SU-DHL-6 (cell line): Measurements from ENCODE around the gene BCL3.

Experiments used
- EZH2phosphoT487 ChIP-seq: fragments of 200-600 bp; sonication (generic), shearing (Covaris generic); conservative IDR thresholded peaks from 2 replicates; pipeline ENCODE4 v1.6.1; 2018; ENCODE audit warnings: mild to moderate bottlenecking, antibody characterized with exemption, low read length, moderate library complexity, mixed read lengths
- TF ChIP-seq, protein P1 (sequence below): fragments of 200-600 bp; sonication (generic); IDR thresholded peaks from one replicate; pipeline ENCODE4 v1.5.1; 2017; ENCODE audit warnings: antibody characterized with exemption, mild to moderate bottlenecking, low read length, moderate library complexity; ENCODE audit not compliant: insufficient read depth, poor library complexity, severe bottlenecking

- TF ChIP-seq, protein P1, sequence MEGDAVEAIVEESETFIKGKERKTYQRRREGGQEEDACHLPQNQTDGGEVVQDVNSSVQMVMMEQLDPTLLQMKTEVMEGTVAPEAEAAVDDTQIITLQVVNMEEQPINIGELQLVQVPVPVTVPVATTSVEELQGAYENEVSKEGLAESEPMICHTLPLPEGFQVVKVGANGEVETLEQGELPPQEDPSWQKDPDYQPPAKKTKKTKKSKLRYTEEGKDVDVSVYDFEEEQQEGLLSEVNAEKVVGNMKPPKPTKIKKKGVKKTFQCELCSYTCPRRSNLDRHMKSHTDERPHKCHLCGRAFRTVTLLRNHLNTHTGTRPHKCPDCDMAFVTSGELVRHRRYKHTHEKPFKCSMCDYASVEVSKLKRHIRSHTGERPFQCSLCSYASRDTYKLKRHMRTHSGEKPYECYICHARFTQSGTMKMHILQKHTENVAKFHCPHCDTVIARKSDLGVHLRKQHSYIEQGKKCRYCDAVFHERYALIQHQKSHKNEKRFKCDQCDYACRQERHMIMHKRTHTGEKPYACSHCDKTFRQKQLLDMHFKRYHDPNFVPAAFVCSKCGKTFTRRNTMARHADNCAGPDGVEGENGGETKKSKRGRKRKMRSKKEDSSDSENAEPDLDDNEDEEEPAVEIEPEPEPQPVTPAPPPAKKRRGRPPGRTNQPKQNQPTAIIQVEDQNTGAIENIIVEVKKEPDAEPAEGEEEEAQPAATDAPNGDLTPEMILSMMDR, result no peak
- TF ChIP-seq EZH2phosphoT487, result no peak
Measured at GRCh38 chr19:44749292-44749691, 784 bp downstream of the BCL3 start.
